ENCODE results near the gene NSG2.

DNA sequence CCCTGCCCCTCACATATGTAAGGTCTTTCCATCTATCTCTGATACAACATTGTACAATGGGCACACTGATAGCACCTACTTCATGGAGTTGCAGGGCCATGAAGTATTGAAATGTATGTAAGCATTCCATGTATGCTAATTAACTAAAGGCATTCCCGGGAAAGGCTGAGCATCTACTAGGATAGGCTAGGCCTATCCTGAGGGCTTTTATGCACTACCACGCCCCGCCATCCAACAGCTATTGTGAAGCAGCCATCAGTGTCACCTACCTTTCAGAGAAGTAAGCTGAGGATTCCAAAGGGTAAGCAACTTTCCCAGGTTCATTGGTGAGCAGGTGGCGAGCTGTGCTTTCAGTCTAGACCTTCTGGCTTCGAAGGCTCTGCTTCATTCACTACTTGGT lies 47.6 kb downstream of the NSG2 start:
- TF ChIP-seq, protein P1, sequence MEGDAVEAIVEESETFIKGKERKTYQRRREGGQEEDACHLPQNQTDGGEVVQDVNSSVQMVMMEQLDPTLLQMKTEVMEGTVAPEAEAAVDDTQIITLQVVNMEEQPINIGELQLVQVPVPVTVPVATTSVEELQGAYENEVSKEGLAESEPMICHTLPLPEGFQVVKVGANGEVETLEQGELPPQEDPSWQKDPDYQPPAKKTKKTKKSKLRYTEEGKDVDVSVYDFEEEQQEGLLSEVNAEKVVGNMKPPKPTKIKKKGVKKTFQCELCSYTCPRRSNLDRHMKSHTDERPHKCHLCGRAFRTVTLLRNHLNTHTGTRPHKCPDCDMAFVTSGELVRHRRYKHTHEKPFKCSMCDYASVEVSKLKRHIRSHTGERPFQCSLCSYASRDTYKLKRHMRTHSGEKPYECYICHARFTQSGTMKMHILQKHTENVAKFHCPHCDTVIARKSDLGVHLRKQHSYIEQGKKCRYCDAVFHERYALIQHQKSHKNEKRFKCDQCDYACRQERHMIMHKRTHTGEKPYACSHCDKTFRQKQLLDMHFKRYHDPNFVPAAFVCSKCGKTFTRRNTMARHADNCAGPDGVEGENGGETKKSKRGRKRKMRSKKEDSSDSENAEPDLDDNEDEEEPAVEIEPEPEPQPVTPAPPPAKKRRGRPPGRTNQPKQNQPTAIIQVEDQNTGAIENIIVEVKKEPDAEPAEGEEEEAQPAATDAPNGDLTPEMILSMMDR (IDR thresholded peaks at IDR 0.05): no peak
- no peak for TF ChIP-seq POLR2A (IDR thresholded peaks at IDR 0.05; ENCODE audit: low read depth)

Measured in esophagus muscularis mucosa (tissue), 3 donors.